T-cell (primary cell): ENCODE measurements around the gene ZFAND4. TPM values are rescaled to one million over a fixed set of nuclear protein-coding genes. Genes with fewer than 3 reads are reported as not detected.
"Not testable (repeated sequence)": the region's sequence is repeated elsewhere in the genome, so short reads cannot be mapped to it uniquely, and the experiment has no call there.

Source experiments
- ATAC-seq, 4 experiments: fragments of 200-7000 bp in 3 of 4; fragments of 150-1000 bp in 1 of 4; cut with Tn5 transposase; replicated peaks in 1 of 4; 1 replicate in 3 of 4; 2 replicates in 1 of 4; pipeline ENCODE4 v1.10.0; 2021; ENCODE audit warnings: moderate library complexity in 3 of 4, mild to moderate bottlenecking in 2 of 4, moderate number of reproducible peaks in 1 of 4
- CTCF ChIA-PET, 2 donors: fragments of 300-600 bp; sonication (Branson Sonifier 250); formaldehyde crosslinking; loops; one replicate each; lab custom pipeline; 2022; ENCODE audit warnings: antibody characterized with exemption in 2 of 2; lab: Charles Lee
- POLR2A ChIA-PET, 2 donors: fragments of 300-600 bp; sonication (Branson Sonifier 250); formaldehyde crosslinking; loops; one replicate each; lab custom pipeline; 2022; ENCODE audit warnings: antibody characterized with exemption in 2 of 2; lab: Charles Lee
- DNase-seq, 35 experiments: peaks; one replicate each; pipeline versions ENCODE4 v3.0.0 to v3.0.0-alpha.2; 2013 to 2023
- H3K27ac ChIP-seq: one replicate; pipeline ENCODE4 v1.5.1; 2013; ENCODE audit warnings: low read length
- H3K27me3 ChIP-seq, 2 experiments: replicated peaks in 1 of 2; 1 replicate in 1 of 2; 2 replicates in 1 of 2; pipeline versions ENCODE4 v1.6.1 to v1.7.0; 2013; ENCODE audit warnings: low read length in 1 of 2, mixed read lengths in 1 of 2; ENCODE audit not compliant: control insufficient read depth in 2 of 2, insufficient read depth in 2 of 2; ENCODE audit errors: extremely low read depth in 1 of 2
- H3K36me3 ChIP-seq, 2 donors: 1 replicate in 1 of 2; 2 replicates in 1 of 2; pipeline versions ENCODE4 v1.6.1 to v1.7.0; 2013; ENCODE audit warnings: low read length in 1 of 2; ENCODE audit not compliant: control insufficient read depth in 2 of 2, insufficient read depth in 1 of 2; ENCODE audit errors: extremely low read depth in 1 of 2
- H3K4me1 ChIP-seq, 2 experiments: 1 replicate in 1 of 2; 2 replicates in 1 of 2; pipeline versions ENCODE4 v1.6.1 to v1.7.0; 2013; ENCODE audit warnings: low read length in 2 of 2, mixed read lengths in 1 of 2; ENCODE audit not compliant: insufficient read depth in 2 of 2, control insufficient read depth in 1 of 2; ENCODE audit errors: extremely low read depth in 1 of 2
- H3K4me3 ChIP-seq, 2 donors: 1 replicate in 1 of 2; 2 replicates in 1 of 2; pipeline versions ENCODE4 v1.5.1 to v1.7.0; 2013; ENCODE audit warnings: mild to moderate bottlenecking in 2 of 2, low read length in 1 of 2, moderate library complexity in 1 of 2; ENCODE audit not compliant: control insufficient read depth in 1 of 2; ENCODE audit errors: extremely low read depth in 1 of 2
- H3K9me3 ChIP-seq: 2 replicates; pipeline ENCODE4 v1.7.0; 2013
- H3K27ac Mint-ChIP-seq, 2 donors: one replicate each; pipeline ENCODE4 v1.8.0; 2020 to 2021; ENCODE audit warnings: mild to moderate bottlenecking in 2 of 2, mixed read lengths in 2 of 2
- H3K27me3 Mint-ChIP-seq, 2 donors: one replicate each; pipeline ENCODE4 v1.8.0; 2021 to 2022; ENCODE audit warnings: mixed read lengths in 2 of 2
- H3K36me3 Mint-ChIP-seq: one replicate; pipeline ENCODE4 v1.8.0; 2021; ENCODE audit warnings: mixed read lengths
- H3K4me1 Mint-ChIP-seq, 3 donors: one replicate each; pipeline ENCODE4 v1.8.0; 2020 to 2022; ENCODE audit warnings: mixed read lengths in 3 of 3, mild to moderate bottlenecking in 1 of 3
- H3K4me3 Mint-ChIP-seq, 3 donors: one replicate each; pipeline ENCODE4 v1.8.0; 2020 to 2022; ENCODE audit warnings: mild to moderate bottlenecking in 3 of 3, mixed read lengths in 3 of 3, moderate library complexity in 3 of 3
- H3K9me3 Mint-ChIP-seq, 3 donors: one replicate each; pipeline ENCODE4 v1.8.0; 2020 to 2022; ENCODE audit warnings: mixed read lengths in 3 of 3
- WGBS: methylation state at CpG from one replicate; pipeline ENCODE4 v1.1.5; 2013; ENCODE audit warnings: missing lambda C conversion rate; ENCODE audit not compliant: insufficient coverage; 5-methylcytosine and 5-hydroxymethylcytosine counted together
- total RNA-seq, 35 experiments: library from RNA in 6 of 35; stranded (reverse) in 6 of 35; fragments of 120-200 nt in 1 of 35; gene quantifications; one replicate each; pipeline versions ENCODE4 v1.2.1 to v1.2.4 and lab custom pipeline; 2013 to 2026

Gene ZFAND4
- total RNA-seq: 10 to 100 TPM; 26.8 to 32.1 (median 30.6) TPM
- total RNA-seq (2013): 33.7 TPM
- 11.5 to 42.1 (median 32.3) reads per million in 29 experiments for total RNA-seq (lab: John Stamatoyannopoulos, UW)

DNA sequence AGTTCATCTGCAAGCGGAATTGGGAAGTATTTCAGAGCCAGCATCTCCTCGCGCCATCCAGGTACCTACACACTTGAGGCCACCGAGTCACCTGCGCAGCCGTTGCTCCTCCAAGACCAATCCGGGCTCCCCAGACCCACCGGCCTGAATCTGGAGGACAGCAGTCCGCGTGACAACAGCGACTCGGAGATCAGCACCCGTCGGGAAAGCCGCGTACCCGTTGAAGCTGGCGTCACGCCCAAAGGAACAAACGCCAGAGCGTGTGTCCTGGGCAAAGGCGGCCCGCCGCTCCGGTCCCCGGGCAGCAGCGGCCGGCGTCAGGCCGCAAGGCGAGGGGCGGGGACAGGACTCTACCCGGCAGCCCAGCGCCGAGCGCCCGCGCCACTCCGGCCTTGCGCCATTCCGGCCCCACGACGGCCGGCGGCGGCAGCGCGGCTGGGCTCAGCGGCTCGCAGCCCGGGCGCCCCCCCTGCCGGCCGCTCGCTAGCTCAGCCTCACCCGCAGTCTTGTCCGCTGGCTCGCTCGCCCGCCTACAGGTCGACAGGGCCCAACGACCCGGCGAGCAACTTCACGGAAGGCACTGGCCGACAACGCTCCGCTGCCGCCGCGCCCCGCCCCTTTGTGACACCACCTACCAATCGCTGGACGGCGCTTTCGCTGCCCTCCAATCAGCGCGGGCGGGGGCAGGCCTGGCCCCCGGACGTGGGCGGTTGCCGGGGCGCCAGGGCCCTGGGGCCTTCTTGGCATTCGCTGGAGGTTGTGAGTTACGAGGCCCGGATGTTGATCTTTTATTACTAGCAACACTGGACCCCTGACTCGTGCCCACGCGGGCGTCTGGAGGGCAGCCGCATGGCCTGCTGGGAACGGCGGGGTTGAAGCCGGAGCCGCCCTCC is at the start of gene ZFAND4:
Gene ZFAND4 (minus strand): TSS at position 592 of the 893 bp plus-strand sequence. CDS start 9,047 bp downstream, outside the sequence.
- peak within 1 kb of the TSS; percentile 79 to 93 for H3K27ac Mint-ChIP-seq
- no peaks in the 10 kb centered on the region for H3K9me3 Mint-ChIP-seq
- H3K4me1 ChIP-seq: peaks cover 0 to 13% of the 10 kb centered on the region in 2 experiments
- H3K27me3 Mint-ChIP-seq: no peaks in the 10 kb centered on the region
- ChIA-PET POLR2A (interaction anchor here (0.7 to 1.3 kb wide), 3 partner anchors 12 to 673 kb away, joined by 3 to 4 read pairs (median 4); no protein-coding TSS in a partner anchor), CTCF (interaction anchor here (0.5 to 1.3 kb wide), 8 partner anchors 16 to 1989 kb away, joined by 3 to 5 read pairs (median 3); no protein-coding TSS in a partner anchor)
- WGBS: 2% methylated on average over 88 of the region's 96 CpGs
- peak within 1 kb of the TSS; percentile 84 for H3K4me3 ChIP-seq
- DNase-seq (peak; percentile 86 to 96 (median 92)), ATAC-seq (peak; percentile 95 to 98 (median 96))
- H3K4me1 Mint-ChIP-seq: peaks cover 45 to 49% (median 46%) of the 10 kb centered on the region in 3 donors
- H3K4me3 Mint-ChIP-seq: peak within 1 kb of the TSS; percentile 85 to 95 (median 88)
- H3K9me3 ChIP-seq: no peaks in the 10 kb centered on the region
- H3K36me3 ChIP-seq: no peaks in the 10 kb centered on the region
- H3K27me3 ChIP-seq: no peaks in the 10 kb centered on the region
- H3K27ac ChIP-seq: peak within 1 kb of the TSS; percentile 78
- no peaks in the 10 kb centered on the region for H3K36me3 Mint-ChIP-seq

DNA sequence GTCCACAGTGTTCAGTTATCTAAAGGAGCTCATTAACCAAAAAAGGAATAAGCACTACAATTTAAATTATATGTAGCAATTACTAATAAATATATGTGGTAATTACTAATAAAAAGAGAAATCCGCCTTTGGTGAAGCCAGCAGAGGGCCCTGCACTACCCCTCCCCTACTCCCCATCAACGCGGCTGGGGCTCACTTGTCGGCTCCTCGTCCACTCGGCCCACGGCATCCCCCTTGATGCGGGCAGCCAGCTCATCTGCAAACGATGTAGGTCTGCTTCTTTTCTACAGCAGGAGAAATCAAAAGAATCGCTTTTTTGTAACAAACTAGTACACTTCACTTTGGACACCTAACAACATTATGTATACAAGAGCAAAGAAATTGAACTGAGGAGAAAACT is 48.9 kb upstream of the ZFAND4 start:
- POLR2A ChIA-PET: interaction anchor here in 1 of 2 donors (0.6 kb wide), 1 partner anchor 45 kb away, joined by 11 read pairs; no protein-coding TSS in a partner anchor
- CTCF ChIA-PET: not testable (repeated sequence)

DNA sequence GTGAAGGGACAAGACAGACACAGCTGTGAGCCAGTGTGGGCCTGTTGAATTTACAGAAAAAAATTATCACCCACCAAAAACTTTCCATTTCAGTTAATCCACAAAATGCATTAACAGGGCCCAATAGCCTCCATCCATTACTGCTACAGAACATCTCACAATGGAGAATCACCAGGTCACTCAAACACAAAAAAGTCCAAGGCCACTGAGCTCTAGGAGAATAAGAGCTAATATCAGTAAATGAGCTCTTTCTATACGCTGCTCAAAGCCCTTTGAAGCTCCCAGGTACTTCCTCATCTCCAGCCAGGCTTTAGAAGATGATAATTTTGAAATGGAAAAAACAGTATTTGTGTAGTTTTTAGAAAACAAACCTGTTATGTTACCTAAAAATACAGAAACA is 45.1 kb upstream of the ZFAND4 start:
- peaks cover 22% of the 10 kb centered on the region for H3K36me3 Mint-ChIP-seq
- H3K4me1 ChIP-seq, CTCF ChIA-PET, DNase-seq, H3K4me3 Mint-ChIP-seq, H3K4me3 ChIP-seq, H3K27me3 ChIP-seq, H3K27ac Mint-ChIP-seq, H3K36me3 ChIP-seq, ATAC-seq, H3K9me3 ChIP-seq, H3K9me3 Mint-ChIP-seq, H3K27ac ChIP-seq, POLR2A ChIA-PET, H3K27me3 Mint-ChIP-seq, H3K4me1 Mint-ChIP-seq: not testable (repeated sequence)
- no CpG with 5 or more reads among the region's 1 CpG for WGBS

More for the DNA sequence above, 48.9 kb upstream of the ZFAND4 start:
- H3K27me3 Mint-ChIP-seq, H3K27me3 ChIP-seq, H3K27ac Mint-ChIP-seq, ATAC-seq, H3K36me3 Mint-ChIP-seq, H3K4me3 ChIP-seq, H3K4me3 Mint-ChIP-seq, DNase-seq, H3K9me3 ChIP-seq, H3K9me3 Mint-ChIP-seq, H3K36me3 ChIP-seq, H3K27ac ChIP-seq, H3K4me1 ChIP-seq: not testable (repeated sequence)
- peaks cover 4 to 12% (median 10%) of the 10 kb centered on the region in 3 donors for H3K4me1 Mint-ChIP-seq
- WGBS: no CpG with 5 or more reads among the region's 10 CpGs

DNA sequence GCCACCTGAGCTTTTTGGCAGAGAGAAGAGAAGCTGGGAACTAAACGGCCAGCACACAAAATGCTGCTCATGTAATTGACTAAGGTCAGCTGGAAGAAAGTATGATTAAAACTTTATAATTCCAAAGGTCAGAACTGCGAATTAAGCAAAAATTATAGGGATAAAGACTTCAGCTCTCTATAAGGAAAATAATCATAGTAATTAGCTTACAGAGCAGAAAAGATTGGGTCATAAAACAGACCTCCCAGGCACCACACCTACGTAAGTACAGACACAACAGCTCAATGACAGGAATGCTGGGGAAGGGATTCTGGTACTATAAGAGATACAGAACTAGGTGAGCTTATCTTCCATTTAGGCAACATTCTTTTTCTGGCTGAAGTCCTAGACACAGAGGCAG is 44.5 kb upstream of the ZFAND4 start:
- ATAC-seq, H3K27me3 Mint-ChIP-seq, H3K4me3 ChIP-seq, H3K27me3 ChIP-seq, H3K27ac Mint-ChIP-seq, DNase-seq, H3K4me1 ChIP-seq, H3K9me3 Mint-ChIP-seq, H3K9me3 ChIP-seq, H3K27ac ChIP-seq, POLR2A ChIA-PET, H3K36me3 ChIP-seq, H3K4me3 Mint-ChIP-seq, H3K4me1 Mint-ChIP-seq, CTCF ChIA-PET: not testable (repeated sequence)
- H3K36me3 Mint-ChIP-seq: peaks cover 23% of the 10 kb centered on the region
- WGBS: 83% methylated on average over 1 of the region's 3 CpGs

DNA sequence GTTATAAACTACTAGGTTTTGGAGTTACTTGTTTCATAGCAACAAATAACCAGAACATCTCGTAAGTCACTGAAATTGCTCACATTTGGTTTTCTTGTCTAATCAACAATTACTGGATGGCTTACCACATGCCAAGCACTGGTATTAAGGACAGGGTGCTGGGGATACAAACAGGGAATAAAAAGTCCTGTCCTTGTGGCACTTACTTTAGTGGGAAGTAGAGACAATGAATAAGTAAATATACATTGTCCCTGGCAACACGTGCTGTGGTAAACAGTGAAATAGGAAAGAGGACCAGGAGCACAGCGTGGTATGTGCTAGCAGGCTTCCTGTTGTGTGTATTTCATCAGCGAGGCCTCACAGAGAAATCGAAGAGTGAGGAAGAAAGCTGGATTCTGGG is 38.7 kb upstream of the ZFAND4 start:
- H3K27me3 Mint-ChIP-seq, H3K36me3 ChIP-seq, CTCF ChIA-PET, H3K9me3 ChIP-seq, H3K27ac ChIP-seq, DNase-seq, H3K4me1 ChIP-seq, H3K27ac Mint-ChIP-seq, H3K9me3 Mint-ChIP-seq, H3K4me1 Mint-ChIP-seq, H3K4me3 Mint-ChIP-seq, H3K27me3 ChIP-seq, H3K4me3 ChIP-seq, ATAC-seq, POLR2A ChIA-PET: not testable (repeated sequence)
- WGBS: no CpG with 5 or more reads among the region's 5 CpGs
- peaks cover 23% of the 10 kb centered on the region for H3K36me3 Mint-ChIP-seq

DNA sequence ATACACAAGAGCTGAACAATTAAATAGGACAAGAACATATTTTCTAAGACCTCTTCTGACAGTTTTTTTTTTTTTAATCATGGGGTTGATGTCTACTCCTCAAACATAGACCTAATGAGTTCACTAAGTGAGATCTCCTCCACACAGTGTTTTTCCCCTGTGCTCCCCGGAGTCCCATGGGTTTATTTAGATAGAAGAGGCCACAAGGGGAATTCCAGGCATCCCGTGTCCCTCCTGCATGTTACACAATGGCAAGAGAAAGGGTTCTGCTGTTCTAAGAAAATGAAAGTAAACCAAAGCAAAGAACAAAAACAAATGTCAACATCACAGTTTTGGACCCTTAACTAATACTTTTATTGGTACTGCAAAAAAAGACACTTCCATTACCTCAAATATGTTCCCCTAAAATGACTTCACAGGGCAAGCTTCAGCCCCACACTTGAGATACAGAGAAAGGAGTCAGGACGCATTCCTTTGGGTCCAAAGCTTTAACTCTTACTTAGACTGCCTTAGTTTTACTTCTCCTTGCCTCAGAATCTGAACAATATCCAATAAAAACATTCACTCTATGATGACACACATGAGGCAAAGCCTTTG is 37.7 kb upstream of the ZFAND4 start:
- DNase-seq, H3K4me1 ChIP-seq, H3K27me3 Mint-ChIP-seq, H3K36me3 ChIP-seq, H3K4me1 Mint-ChIP-seq, H3K9me3 ChIP-seq, H3K4me3 Mint-ChIP-seq, H3K27ac ChIP-seq, H3K27me3 ChIP-seq, ATAC-seq, H3K27ac Mint-ChIP-seq, H3K9me3 Mint-ChIP-seq, POLR2A ChIA-PET, H3K4me3 ChIP-seq: not testable (repeated sequence)
- no CpG with 5 or more reads among the region's 3 CpGs for WGBS
- CTCF ChIA-PET: interaction anchor here in 1 of 2 donors (0.8 kb wide), 1 partner anchor 65 kb away, joined by 3 read pairs; no protein-coding TSS in a partner anchor
- H3K36me3 Mint-ChIP-seq: peaks cover 23% of the 10 kb centered on the region
